SK-N-SH (cell line): Measurements from ENCODE around the gene SPRN.

Experiments
- CHD2 ChIP-seq: fragments of 150-350 bp; IDR thresholded peaks from 2 replicates; pipeline ENCODE4 v1.6.1; 2018; ENCODE audit warnings: low read length; ENCODE audit not compliant: partially characterized antibody
- CTCF ChIP-seq: fragments of 200-600 bp; sonication (generic); IDR thresholded peaks from 2 replicates; pipeline ENCODE4 v1.6.1; 2017; ENCODE audit warnings: antibody characterized with exemption, mild to moderate bottlenecking, moderate library complexity
- JUND ChIP-seq: IDR thresholded peaks from 2 replicates; pipeline ENCODE4 v1.4.0; 2012
- SIN3A ChIP-seq: IDR thresholded peaks from 2 replicates; pipeline ENCODE4 v1.6.1; 2012; ENCODE audit warnings: low read depth, mild to moderate bottlenecking, low read length, moderate library complexity, borderline replicate concordance
- SMC3 ChIP-seq: IDR thresholded peaks from 2 replicates; pipeline ENCODE4 v1.6.1; 2012; ENCODE audit warnings: low read depth, low read length, improper control_type of control experiment
- YY1 ChIP-seq: IDR thresholded peaks from 2 replicates; pipeline ENCODE4 v1.4.0; 2012; ENCODE audit warnings: low read depth, mild to moderate bottlenecking
- ZBTB33 ChIP-seq: IDR thresholded peaks from 2 replicates; pipeline ENCODE4 v1.4.0; 2012; ENCODE audit warnings: low read depth, borderline replicate concordance
- TF ChIP-seq, protein P1 (sequence below): IDR thresholded peaks from 2 replicates; pipeline ENCODE4 v1.4.0; 2012; ENCODE audit warnings: low read depth

DNA sequence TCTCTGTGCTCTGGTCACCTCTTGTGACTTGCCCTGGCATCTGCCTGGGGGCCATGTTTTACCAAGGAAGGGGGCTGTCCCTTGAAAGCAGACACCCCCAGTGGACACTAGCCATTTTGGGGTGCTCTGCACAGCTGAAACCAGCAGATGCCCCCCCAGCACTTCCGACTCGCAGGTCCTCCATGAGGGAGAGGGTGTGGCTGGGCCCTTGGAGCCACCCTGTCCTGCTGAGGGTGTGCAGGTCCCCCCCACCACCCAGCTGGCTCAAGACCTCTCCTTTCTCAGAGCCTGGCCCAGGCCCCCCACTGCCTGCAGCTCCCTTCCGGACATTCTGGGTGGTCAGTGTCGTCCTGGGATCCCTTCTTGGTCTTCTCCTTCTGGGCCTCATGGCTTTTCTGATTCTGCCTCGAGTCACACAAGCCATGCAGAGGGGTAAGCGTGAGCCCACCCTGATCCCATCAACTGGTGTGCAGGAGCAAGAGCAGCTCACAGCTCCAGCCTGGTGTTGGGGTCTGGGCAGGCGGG lies 41.6 kb upstream of the SPRN start:
- TF ChIP-seq CTCF (no peak), SMC3 (no peak), JUND (no peak), SIN3A (no peak), ZBTB33 (no peak), CHD2 (no peak), YY1 (no peak)
- TF ChIP-seq, protein P1, sequence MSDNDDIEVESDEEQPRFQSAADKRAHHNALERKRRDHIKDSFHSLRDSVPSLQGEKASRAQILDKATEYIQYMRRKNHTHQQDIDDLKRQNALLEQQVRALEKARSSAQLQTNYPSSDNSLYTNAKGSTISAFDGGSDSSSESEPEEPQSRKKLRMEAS = no peak
